BE2C (cell line): Measurements from ENCODE around the gene TNFRSF21.

Experiments used
- DNase-seq: peaks from one replicate; pipeline ENCODE4 v3.0.0-alpha.2; 2020
- H3K27me3 ChIP-seq: fragments of 250-450 bp; sonication (Bioruptor Pico); 2 replicates; pipeline ENCODE4 v1.5.1; 2020; ENCODE audit warnings: mild to moderate bottlenecking
- H3K36me3 ChIP-seq: fragments of 250-450 bp; sonication (Bioruptor Pico); 2 replicates; pipeline ENCODE4 v1.5.1; 2020; ENCODE audit warnings: mild to moderate bottlenecking
- H3K4me1 ChIP-seq: fragments of 250-450 bp; sonication (Bioruptor Pico); 2 replicates; pipeline ENCODE4 v1.5.1; 2020
- H3K4me3 ChIP-seq: 2 replicates; pipeline ENCODE4 v1.5.1; 2011; ENCODE audit warnings: low read depth, low read length
- H3K9me3 ChIP-seq: fragments of 250-450 bp; sonication (Bioruptor Pico); 2 replicates; pipeline ENCODE4 v1.5.1; 2020
- TF ChIP-seq, protein P1 (sequence below): IDR thresholded peaks from 2 replicates; pipeline ENCODE4 v1.5.1; 2012; ENCODE audit warnings: mild to moderate bottlenecking, low read depth, low read length

Gene TNFRSF21

DNA sequence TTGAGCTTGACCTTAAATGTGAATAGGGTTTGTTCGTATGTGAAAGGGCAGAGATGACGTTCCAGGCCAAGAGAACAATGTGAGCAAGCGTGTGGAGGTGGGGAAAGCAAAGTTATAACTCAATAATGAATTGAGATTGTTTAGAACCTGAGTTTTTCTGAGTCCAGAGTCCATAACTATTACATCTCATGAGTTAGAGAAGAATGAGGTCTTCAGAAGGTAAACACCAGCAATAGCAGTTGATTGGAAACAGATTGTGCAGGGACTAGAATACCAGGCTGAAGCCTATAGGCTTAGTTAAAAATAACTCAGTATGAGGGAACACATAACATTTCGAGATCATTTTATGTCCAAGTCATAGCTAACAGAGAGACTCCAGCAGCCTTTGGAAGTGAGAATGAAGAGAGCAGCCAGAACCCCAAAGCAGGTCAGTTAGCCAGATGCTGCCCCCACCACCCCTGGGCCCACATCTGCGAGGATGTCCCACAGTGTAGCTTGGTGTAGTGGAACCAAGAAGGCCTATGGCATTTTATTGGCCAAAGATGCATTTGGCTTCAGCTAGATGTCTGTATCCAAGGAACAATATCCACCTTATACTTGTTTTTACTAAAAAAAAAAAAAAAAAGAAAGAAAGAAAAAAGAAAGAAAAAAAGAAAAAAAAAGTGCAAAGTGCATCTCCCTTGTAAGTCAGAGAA is 121.7 kb downstream of the TNFRSF21 start:
- Histone ChIP-seq H3K36me3 (no peaks in the 10 kb centered on the region), H3K4me3 (no peak overlapping the region), H3K4me1 (no peaks in the 10 kb centered on the region), H3K27me3 (no peaks in the 10 kb centered on the region), H3K9me3 (no peaks in the 10 kb centered on the region)
- TF ChIP-seq, protein P1, sequence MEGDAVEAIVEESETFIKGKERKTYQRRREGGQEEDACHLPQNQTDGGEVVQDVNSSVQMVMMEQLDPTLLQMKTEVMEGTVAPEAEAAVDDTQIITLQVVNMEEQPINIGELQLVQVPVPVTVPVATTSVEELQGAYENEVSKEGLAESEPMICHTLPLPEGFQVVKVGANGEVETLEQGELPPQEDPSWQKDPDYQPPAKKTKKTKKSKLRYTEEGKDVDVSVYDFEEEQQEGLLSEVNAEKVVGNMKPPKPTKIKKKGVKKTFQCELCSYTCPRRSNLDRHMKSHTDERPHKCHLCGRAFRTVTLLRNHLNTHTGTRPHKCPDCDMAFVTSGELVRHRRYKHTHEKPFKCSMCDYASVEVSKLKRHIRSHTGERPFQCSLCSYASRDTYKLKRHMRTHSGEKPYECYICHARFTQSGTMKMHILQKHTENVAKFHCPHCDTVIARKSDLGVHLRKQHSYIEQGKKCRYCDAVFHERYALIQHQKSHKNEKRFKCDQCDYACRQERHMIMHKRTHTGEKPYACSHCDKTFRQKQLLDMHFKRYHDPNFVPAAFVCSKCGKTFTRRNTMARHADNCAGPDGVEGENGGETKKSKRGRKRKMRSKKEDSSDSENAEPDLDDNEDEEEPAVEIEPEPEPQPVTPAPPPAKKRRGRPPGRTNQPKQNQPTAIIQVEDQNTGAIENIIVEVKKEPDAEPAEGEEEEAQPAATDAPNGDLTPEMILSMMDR = no peak
- DNase-seq = no peak

DNA sequence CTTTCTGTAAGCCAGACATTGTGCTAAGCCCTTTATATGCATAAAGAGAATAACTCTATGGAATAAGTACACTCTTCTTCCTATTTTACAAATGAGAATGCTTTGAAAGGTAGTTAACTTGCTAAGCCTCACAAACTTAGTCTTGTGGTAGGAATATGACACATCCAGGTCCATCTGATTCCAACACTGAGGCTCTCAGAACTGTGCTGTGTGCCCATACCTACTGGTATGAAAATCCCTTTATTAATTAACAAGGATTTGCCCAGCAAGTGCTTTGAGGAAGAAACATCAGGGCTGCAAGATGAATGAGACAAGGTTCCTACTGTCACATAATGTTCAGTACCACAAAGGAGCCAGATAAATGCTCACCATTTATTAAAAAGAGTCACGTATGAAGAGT is 122.6 kb downstream of the TNFRSF21 start:
- TF ChIP-seq, protein P1 = no peak

DNA sequence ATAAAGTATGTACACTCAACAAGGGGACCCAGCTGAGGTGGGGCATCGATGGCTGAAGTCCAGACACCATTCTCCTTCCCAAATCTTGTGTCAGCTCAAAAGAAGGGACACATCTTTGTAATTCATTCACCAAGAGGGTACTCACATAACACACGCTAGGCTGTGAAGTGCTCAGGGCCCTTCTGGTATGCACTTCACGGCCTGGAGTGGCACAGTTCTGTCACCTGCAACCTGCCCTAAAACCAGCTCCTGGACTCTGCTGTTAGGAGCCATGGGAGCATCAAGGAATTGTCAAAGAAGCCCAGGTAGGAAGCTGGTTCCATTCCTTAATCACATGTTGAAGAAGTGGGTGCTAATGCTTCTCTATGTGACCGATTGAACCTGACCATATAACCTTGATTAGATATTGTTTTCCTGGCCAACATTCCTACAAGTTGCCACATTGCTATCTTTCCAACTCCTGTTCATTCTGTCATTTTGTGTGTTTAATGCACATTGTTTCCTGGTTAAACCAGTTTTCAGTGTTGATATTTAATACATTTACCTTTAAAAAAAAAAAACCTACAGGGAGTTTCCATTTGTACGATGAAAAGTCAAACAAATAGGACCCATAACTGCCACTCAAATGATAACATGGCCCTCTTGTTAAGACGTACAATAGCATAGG is 127.3 kb downstream of the TNFRSF21 start:
- H3K36me3 ChIP-seq = no peaks in the 10 kb centered on the region
- H3K9me3 ChIP-seq = no peaks in the 10 kb centered on the region
- DNase-seq = no peak
- peaks cover 10% of the 10 kb centered on the region; the same call in 1 of the 2 replicates for H3K4me1 ChIP-seq
- no peak overlapping the region for H3K4me3 ChIP-seq
- H3K27me3 ChIP-seq = no peaks in the 10 kb centered on the region
- TF ChIP-seq, protein P1 = no peak

More for the DNA sequence above, 122.6 kb downstream of the TNFRSF21 start:
- Histone ChIP-seq H3K4me3 (no peak overlapping the region), H3K36me3 (no peaks in the 10 kb centered on the region), H3K4me1 (no peaks in the 10 kb centered on the region), H3K27me3 (no peaks in the 10 kb centered on the region), H3K9me3 (no peaks in the 10 kb centered on the region)
- DNase-seq = no peak

DNA sequence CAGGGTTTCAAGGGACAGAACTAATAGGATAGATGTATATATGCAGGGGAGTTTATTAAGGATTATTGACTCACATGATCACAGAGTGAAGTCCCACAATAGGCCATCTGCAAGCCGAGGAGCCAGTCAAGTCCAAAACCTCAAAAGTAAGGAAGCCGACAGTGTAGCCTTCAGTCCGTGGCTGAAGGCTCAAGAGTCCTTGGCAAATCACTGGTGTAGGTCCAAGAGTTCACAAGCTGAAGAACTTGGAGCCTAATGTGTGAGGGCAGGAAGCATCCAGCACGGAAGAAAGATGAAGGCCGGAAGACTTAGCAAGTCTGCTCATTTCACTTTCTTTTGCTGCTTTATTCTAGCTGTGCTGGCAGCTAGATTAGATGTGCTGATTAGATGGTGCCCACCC is 128.0 kb downstream of the TNFRSF21 start:
- Histone ChIP-seq H3K36me3 (no peaks in the 10 kb centered on the region), H3K4me3 (no peak overlapping the region), H3K4me1 (peaks cover 10% of the 10 kb centered on the region; the same call in 1 of the 2 replicates), H3K27me3 (no peaks in the 10 kb centered on the region), H3K9me3 (no peaks in the 10 kb centered on the region)
- TF ChIP-seq, protein P1 = no peak
- no peak for DNase-seq
